SU-DHL-6 (cell line): ENCODE measurements around the gene IGSF21.

Experiments
- H2AFZ ChIP-seq: fragments of 200-600 bp; sonication (generic); 2 replicates; pipeline ENCODE4 v1.6.1; 2014; ENCODE audit warnings: low read depth, mild to moderate bottlenecking, moderate library complexity, mixed read lengths, antibody characterized with exemption, low read length; ENCODE audit not compliant: severe bottlenecking
- H3F3A ChIP-seq: fragments of 200-600 bp; shearing (Covaris generic); 2 replicates; pipeline ENCODE4 v1.6.0; 2016; ENCODE audit warnings: antibody characterized with exemption, mild to moderate bottlenecking; ENCODE audit not compliant: insufficient read depth
- H3K27ac ChIP-seq: fragments of 200-600 bp; sonication (generic); 2 replicates; pipeline ENCODE4 v1.5.1; 2016; ENCODE audit warnings: low read depth, mild to moderate bottlenecking, low read length, moderate library complexity, mixed read lengths
- H3K27me3 ChIP-seq: fragments of 200-600 bp; sonication (generic), shearing (Covaris generic); 2 replicates; pipeline ENCODE4 v1.6.0; 2014; ENCODE audit warnings: mild to moderate bottlenecking, low read length
- H3K36me3 ChIP-seq: fragments of 200-600 bp; sonication (generic); 2 replicates; pipeline ENCODE4 v1.6.1; 2014; ENCODE audit warnings: mild to moderate bottlenecking, low read length, mixed read lengths
- H3K4me2 ChIP-seq: fragments of 300-600, 200-600 bp; shearing (Covaris generic), sonication (generic); 2 replicates; pipeline ENCODE4 v1.6.0; 2014; ENCODE audit warnings: low read length, low read depth, mild to moderate bottlenecking; ENCODE audit not compliant: poor library complexity, severe bottlenecking
- H3K4me3 ChIP-seq: fragments of 200-600 bp; sonication (generic); 2 replicates; pipeline ENCODE4 v1.5.1; 2014; ENCODE audit warnings: antibody characterized with exemption, low read length, mild to moderate bottlenecking, mixed read lengths; ENCODE audit not compliant: insufficient read depth, poor library complexity, severe bottlenecking
- H3K79me2 ChIP-seq: fragments of 200-600 bp; sonication (generic); 2 replicates; pipeline ENCODE4 v1.6.1; 2014; ENCODE audit warnings: mild to moderate bottlenecking, low read length, moderate library complexity; ENCODE audit not compliant: insufficient read depth
- H3K9ac ChIP-seq: fragments of 200-600 bp; sonication (generic); 2 replicates; pipeline ENCODE4 v1.7.0; 2014; ENCODE audit warnings: mild to moderate bottlenecking, low read length
- H3K9me2 ChIP-seq: fragments of 200-600 bp; sonication (generic); replicated peaks from 2 replicates; pipeline ENCODE4 v1.6.1; 2014; ENCODE audit warnings: low read length; ENCODE audit not compliant: insufficient read depth
- H3K9me3 ChIP-seq: fragments of 200-600 bp; sonication (generic); 2 replicates; pipeline ENCODE4 v1.6.1; 2014; ENCODE audit warnings: low read length, mixed read lengths; ENCODE audit not compliant: insufficient read depth
- H4K20me1 ChIP-seq: fragments of 200-600 bp; sonication (generic); 2 replicates; pipeline ENCODE4 v1.6.1; 2014; ENCODE audit warnings: low read depth, mild to moderate bottlenecking, antibody characterized with exemption, low read length, moderate library complexity, mixed read lengths
- EZH2phosphoT487 ChIP-seq: fragments of 200-600 bp; sonication (generic), shearing (Covaris generic); conservative IDR thresholded peaks from 2 replicates; pipeline ENCODE4 v1.6.1; 2018; ENCODE audit warnings: mild to moderate bottlenecking, antibody characterized with exemption, low read length, moderate library complexity, mixed read lengths
- TF ChIP-seq, protein P1 (sequence below): fragments of 200-600 bp; sonication (generic); IDR thresholded peaks from one replicate; pipeline ENCODE4 v1.5.1; 2017; ENCODE audit warnings: antibody characterized with exemption, mild to moderate bottlenecking, low read length, moderate library complexity; ENCODE audit not compliant: insufficient read depth, poor library complexity, severe bottlenecking

The IGSF21 gene

DNA sequence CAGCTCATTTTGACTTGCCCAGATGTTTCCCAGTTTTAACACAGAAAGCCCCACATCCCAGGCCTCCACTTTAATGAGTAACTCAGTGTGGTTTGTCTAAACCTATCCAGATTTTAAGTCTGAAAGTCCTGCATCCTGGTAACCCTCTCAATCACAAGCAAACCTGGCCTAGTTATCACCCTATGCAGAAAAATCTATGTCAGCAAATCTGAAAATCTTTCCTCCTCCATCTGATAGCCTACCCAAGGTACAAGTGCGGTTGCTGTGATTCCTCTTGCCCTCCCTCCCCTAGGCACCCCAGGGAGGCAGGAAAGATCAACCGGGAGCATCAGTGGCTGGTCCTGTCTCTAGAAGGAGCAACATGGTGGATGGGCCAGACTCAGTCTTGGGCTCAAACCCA, 163.7 kb downstream of the IGSF21 start:
- no peaks in the 10 kb centered on the region for H3K9me3 ChIP-seq
- no peaks in the 10 kb centered on the region for H3F3A ChIP-seq
- H3K27ac ChIP-seq, result no peak overlapping the region
- H3K79me2 ChIP-seq, result no peaks in the 10 kb centered on the region
- H3K4me3 ChIP-seq, result no peak overlapping the region
- H3K9ac ChIP-seq, result no peak overlapping the region
- H4K20me1 ChIP-seq, result no peaks in the 10 kb centered on the region
- no peaks in the 10 kb centered on the region for H3K9me2 ChIP-seq
- H3K4me2 ChIP-seq, result no peak overlapping the region
- no peak overlapping the region for H2AFZ ChIP-seq
- TF ChIP-seq, protein P1, sequence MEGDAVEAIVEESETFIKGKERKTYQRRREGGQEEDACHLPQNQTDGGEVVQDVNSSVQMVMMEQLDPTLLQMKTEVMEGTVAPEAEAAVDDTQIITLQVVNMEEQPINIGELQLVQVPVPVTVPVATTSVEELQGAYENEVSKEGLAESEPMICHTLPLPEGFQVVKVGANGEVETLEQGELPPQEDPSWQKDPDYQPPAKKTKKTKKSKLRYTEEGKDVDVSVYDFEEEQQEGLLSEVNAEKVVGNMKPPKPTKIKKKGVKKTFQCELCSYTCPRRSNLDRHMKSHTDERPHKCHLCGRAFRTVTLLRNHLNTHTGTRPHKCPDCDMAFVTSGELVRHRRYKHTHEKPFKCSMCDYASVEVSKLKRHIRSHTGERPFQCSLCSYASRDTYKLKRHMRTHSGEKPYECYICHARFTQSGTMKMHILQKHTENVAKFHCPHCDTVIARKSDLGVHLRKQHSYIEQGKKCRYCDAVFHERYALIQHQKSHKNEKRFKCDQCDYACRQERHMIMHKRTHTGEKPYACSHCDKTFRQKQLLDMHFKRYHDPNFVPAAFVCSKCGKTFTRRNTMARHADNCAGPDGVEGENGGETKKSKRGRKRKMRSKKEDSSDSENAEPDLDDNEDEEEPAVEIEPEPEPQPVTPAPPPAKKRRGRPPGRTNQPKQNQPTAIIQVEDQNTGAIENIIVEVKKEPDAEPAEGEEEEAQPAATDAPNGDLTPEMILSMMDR, result no peak
- no peak for TF ChIP-seq EZH2phosphoT487
- no peaks in the 10 kb centered on the region for H3K36me3 ChIP-seq
- H3K27me3 ChIP-seq, result no peaks in the 10 kb centered on the region

GRCh38 chr1:18278946-18279345, 171.3 kb downstream of the IGSF21 start:
- Histone ChIP-seq H3K4me3 (no peak overlapping the region), H3K27me3 (no peaks in the 10 kb centered on the region), H3F3A (no peaks in the 10 kb centered on the region), H3K27ac (no peak overlapping the region), H3K79me2 (no peaks in the 10 kb centered on the region), H2AFZ (no peak overlapping the region), H3K9me3 (no peaks in the 10 kb centered on the region), H3K4me2 (no peak overlapping the region), H4K20me1 (no peaks in the 10 kb centered on the region), H3K9me2 (no peaks in the 10 kb centered on the region), H3K36me3 (no peaks in the 10 kb centered on the region), H3K9ac (no peak overlapping the region)
- no peak for TF ChIP-seq EZH2phosphoT487
- TF ChIP-seq, protein P1, result no peak

- no peaks in the 10 kb centered on the region for H3K9me2 ChIP-seq
- no peak overlapping the region for H3K9ac ChIP-seq
Measured at GRCh38 chr1:18279351-18280074, 171.9 kb downstream of the IGSF21 start.

More at GRCh38 chr1:18279351-18280074, 171.9 kb downstream of the IGSF21 start:
- Histone ChIP-seq H3K27me3 (no peaks in the 10 kb centered on the region), H3K27ac (no peak overlapping the region), H3K9me3 (no peaks in the 10 kb centered on the region), H3F3A (no peaks in the 10 kb centered on the region), H4K20me1 (no peaks in the 10 kb centered on the region), H2AFZ (no peak overlapping the region), H3K4me3 (no peak overlapping the region), H3K79me2 (no peaks in the 10 kb centered on the region), H3K36me3 (no peaks in the 10 kb centered on the region), H3K4me2 (no peak overlapping the region)
- TF ChIP-seq, protein P1, result no peak
- no peak for TF ChIP-seq EZH2phosphoT487
